Panc1 (cell line): ENCODE data around the gene ARHGAP44. TPM values are rescaled to one million over a fixed set of nuclear protein-coding genes. Genes with fewer than 3 reads are reported as not detected.

ENCODE experiments used
- ATAC-seq: fragments of 200-7000 bp; cut with Tn5 transposase; 2 replicates; pipeline ENCODE4 v1.9.1; 2020; ENCODE audit warnings: mild to moderate bottlenecking, moderate library complexity
- BruUV-seq: library from RNA; stranded (reverse); fragments of 400-500 nt; replicated peaks from 2 replicates; lab custom pipeline; 2021; lab: Mats Ljungman, UMichigan
- CTCF ChIA-PET: fragments of 300-600 bp; sonication (Branson Sonifier 250); formaldehyde crosslinking; loops from one replicate; lab custom pipeline; 2022; ENCODE audit warnings: antibody characterized with exemption; lab: Charles Lee
- POLR2A ChIA-PET: fragments of 300-600 bp; sonication (Branson Sonifier 250); formaldehyde crosslinking; loops from one replicate; lab custom pipeline; 2022; ENCODE audit warnings: antibody characterized with exemption; lab: Charles Lee
- DNase-seq: peaks from one replicate; pipeline ENCODE4 v3.0.0-alpha.2; 2010; ENCODE audit warnings: low read depth, low spot score
- H3K27ac ChIP-seq: 2 replicates; pipeline ENCODE4 v1.5.1; 2011; ENCODE audit warnings: mild to moderate bottlenecking, low read length, inconsistent platforms
- H3K27me3 ChIP-seq: fragments of 200-500 bp; sonication (Bioruptor generic); 2 replicates; pipeline ENCODE4 v1.6.0; 2014; ENCODE audit warnings: low read length, inconsistent platforms; ENCODE audit not compliant: control insufficient read depth, insufficient read depth
- H3K36me3 ChIP-seq: fragments of 200-500 bp; sonication (Bioruptor generic); 2 replicates; pipeline ENCODE4 v1.5.1; 2014; ENCODE audit warnings: inconsistent platforms, mild to moderate bottlenecking, low read length, moderate library complexity; ENCODE audit not compliant: control insufficient read depth, insufficient read depth
- H3K4me1 ChIP-seq: 2 replicates; pipeline ENCODE4 v1.5.1; 2011; ENCODE audit warnings: inconsistent platforms, mild to moderate bottlenecking, low read length, moderate library complexity; ENCODE audit not compliant: control insufficient read depth, insufficient read depth
- H3K4me3 ChIP-seq, 2 experiments: 2 replicates each; pipeline ENCODE4 v1.5.1; 2011 to 2012; ENCODE audit warnings: low read depth in 2 of 2, low read length in 2 of 2, mild to moderate bottlenecking in 2 of 2, inconsistent platforms in 1 of 2, moderate library complexity in 1 of 2
- H3K9me3 ChIP-seq: fragments of 200-500 bp; sonication (Bioruptor generic); 2 replicates; pipeline ENCODE4 v1.5.1; 2014; ENCODE audit warnings: low read depth, mild to moderate bottlenecking, inconsistent platforms, low read length, moderate library complexity; ENCODE audit not compliant: control insufficient read depth, insufficient read depth
- CTCF ChIP-seq: fragments of 450-650 bp; IDR thresholded peaks from 2 replicates; pipeline ENCODE4 v1.5.1; 2017; ENCODE audit warnings: mild to moderate bottlenecking
- POLR2AphosphoS5 ChIP-seq: IDR thresholded peaks from 2 replicates; pipeline ENCODE4 v1.6.1; 2012; ENCODE audit warnings: mild to moderate bottlenecking, low read depth, low read length, moderate library complexity
- REST ChIP-seq, 2 experiments: IDR thresholded peaks; 2 replicates each; pipeline ENCODE4 v1.6.1; 2011 to 2012; ENCODE audit warnings: low read depth in 2 of 2, control low read depth in 1 of 2, low read length in 1 of 2, mild to moderate bottlenecking in 1 of 2, moderate library complexity in 1 of 2; ENCODE audit not compliant: insufficient read depth in 1 of 2
- SIN3A ChIP-seq: IDR thresholded peaks from 2 replicates; pipeline ENCODE4 v1.6.1; 2012; ENCODE audit warnings: low read depth, mild to moderate bottlenecking, low read length, moderate library complexity, borderline replicate concordance; ENCODE audit not compliant: insufficient read depth
- TCF7L2 ChIP-seq: IDR thresholded peaks from 2 replicates; pipeline ENCODE4 v1.6.1; 2011; ENCODE audit warnings: mild to moderate bottlenecking, low read depth, low read length, inconsistent platforms
- in situ Hi-C: cut with HindIII; loops from 2 replicates; pipeline ENCODE4 v1.10.0; 2016; ENCODE audit warnings: low sequenced_read_pairs, low pct_unique_long_range_greater_than_20kb
- intact Hi-C: fragments of 100-400 bp; cut with micrococcal nuclease; formaldehyde crosslinking; loops from one replicate; pipeline ENCODE4 v1.10.0; 2022; ENCODE audit not compliant: unreplicated experiment
- total RNA-seq: library from RNA; stranded (reverse); gene quantifications from one replicate; pipeline ENCODE4 v1.2.1, GENCODE V29; 2021; ENCODE audit not compliant: unreplicated experiment

Gene ARHGAP44
- total RNA-seq, 1 experiment from 2014 or later: 0.80 TPM

DNA sequence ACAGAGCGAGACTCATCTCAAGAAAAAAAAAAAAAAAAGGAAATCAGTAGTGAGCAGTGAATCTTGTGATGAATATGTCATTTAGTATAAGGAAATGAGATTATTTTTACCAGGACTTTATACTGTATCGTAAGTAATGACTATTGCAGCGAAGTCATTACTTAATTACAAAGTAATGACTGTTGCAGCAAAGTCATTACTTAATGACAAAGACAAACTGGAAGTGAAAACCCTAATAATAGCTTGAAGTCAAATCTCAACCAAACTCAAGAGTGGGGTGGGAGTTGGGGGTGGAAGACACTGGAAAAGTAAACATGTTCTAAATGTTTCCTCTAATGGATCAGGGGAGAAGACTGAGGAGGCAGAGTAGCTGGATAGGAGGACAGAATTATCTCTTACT lies 76.5 kb downstream of the ARHGAP44 start:
- intact Hi-C loops: no loop called here
- H3K9me3 ChIP-seq: no peaks in the 10 kb centered on the region
- H3K27ac ChIP-seq: no peak overlapping the region
- BruUV-seq: no TSS peak
- ATAC-seq (no peak), DNase-seq (no peak)
- no peak overlapping the region for H3K4me3 ChIP-seq
- TF ChIP-seq TCF7L2: no peak
- TF ChIP-seq CTCF: no peak
- no peak for TF ChIP-seq REST (IDR thresholded peaks at IDR 0.05; ENCODE audit: insufficient read depth in 1 of 2, low read depth in 2 of 2, low read length in 1 of 2)
- no peak for TF ChIP-seq POLR2AphosphoS5
- no peak for TF ChIP-seq SIN3A
- no peaks in the 10 kb centered on the region for H3K27me3 ChIP-seq
- H3K4me1 ChIP-seq: no peaks in the 10 kb centered on the region
- H3K36me3 ChIP-seq: no peaks in the 10 kb centered on the region
- ChIA-PET CTCF (no interaction called here), POLR2A (no interaction called here)
- in situ Hi-C loops: no loop called here

DNA sequence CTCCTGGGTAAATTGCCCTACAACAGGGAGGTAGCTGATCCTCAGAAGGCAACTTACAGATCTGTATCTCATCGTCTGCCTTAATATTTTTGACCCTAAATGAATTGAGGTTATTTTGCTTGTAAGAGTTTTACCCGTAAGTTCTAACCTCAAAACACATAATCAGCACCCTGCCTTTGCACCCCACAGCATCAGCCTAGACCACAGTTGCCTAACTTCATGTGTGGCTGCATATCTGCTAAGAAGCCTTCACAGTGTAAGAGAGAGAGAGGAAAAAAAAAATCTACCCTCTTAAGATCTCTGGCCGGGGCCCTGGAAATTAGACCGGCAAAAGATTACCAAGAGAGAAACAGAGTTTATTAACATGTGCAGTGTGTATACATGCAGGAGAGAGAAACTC lies 76.9 kb downstream of the ARHGAP44 start:
- no peak for DNase-seq
- no peaks in the 10 kb centered on the region for H3K9me3 ChIP-seq
- H3K27ac ChIP-seq: no peak overlapping the region
- TF ChIP-seq SIN3A: no peak
- no peak for TF ChIP-seq TCF7L2
- TF ChIP-seq REST (IDR thresholded peaks at IDR 0.05; ENCODE audit: insufficient read depth in 1 of 2, low read depth in 2 of 2, low read length in 1 of 2): no peak
- TF ChIP-seq POLR2AphosphoS5: no peak
- TF ChIP-seq CTCF: no peak
- H3K4me3 ChIP-seq: no peak overlapping the region
- no peak for ATAC-seq
- intact Hi-C loops: no loop called here
- H3K27me3 ChIP-seq: no peaks in the 10 kb centered on the region
- no peaks in the 10 kb centered on the region for H3K4me1 ChIP-seq
- no peaks in the 10 kb centered on the region for H3K36me3 ChIP-seq
- ChIA-PET CTCF (no interaction called here), POLR2A (no interaction called here)
- in situ Hi-C loops: no loop called here
- BruUV-seq: no TSS peak
